HEK293 (cell line): ENCODE results near the gene ZNF329.

Experiments used
- CTCF ChIA-PET: fragments of 350-600 bp; formaldehyde crosslinking; extraction: SDS; loops from one replicate; lab custom pipeline; 2021; ENCODE audit warnings: antibody characterized with exemption; lab: Yijun Ruan, JAX
- POLR2A ChIA-PET: fragments of 300-600 bp; formaldehyde crosslinking; extraction: SDS; loops from one replicate; lab custom pipeline; 2020; ENCODE audit warnings: antibody characterized with exemption, inconsistent platforms; lab: Yijun Ruan, JAX
- H3K27ac ChIP-seq: fragments of 200-500 bp; sonication (Bioruptor generic); 2 replicates; pipeline ENCODE4 v1.5.1; 2014; ENCODE audit warnings: low read depth, low read length, control low read depth, inconsistent platforms; ENCODE audit errors: extremely low read depth
- H3K36me3 ChIP-seq, 2 experiments: fragments of 200-500 bp in 1 of 2; sonication (Bioruptor generic) in 1 of 2; 1 replicate in 1 of 2; 2 replicates in 1 of 2; pipeline ENCODE4 v1.5.1; 2014 to 2017; ENCODE audit warnings: inconsistent platforms in 2 of 2, low read length in 2 of 2; ENCODE audit not compliant: control insufficient read depth in 2 of 2, insufficient read depth in 1 of 2
- H3K4me1 ChIP-seq: fragments of 200-500 bp; sonication (Bioruptor generic); 2 replicates; pipeline ENCODE4 v1.5.1; 2014; ENCODE audit warnings: mild to moderate bottlenecking, low read length, inconsistent platforms; ENCODE audit not compliant: control insufficient read depth, insufficient read depth
- H3K4me3 ChIP-seq: 2 replicates; pipeline ENCODE4 v1.5.1; 2011; ENCODE audit warnings: low read depth, mild to moderate bottlenecking, control low read depth, low read length, moderate library complexity
- H3K9me3 ChIP-seq: fragments of 200-500 bp; sonication (Bioruptor generic); 2 replicates; pipeline ENCODE4 v1.5.1; 2014; ENCODE audit warnings: low read depth, low read length, inconsistent platforms; ENCODE audit not compliant: control insufficient read depth, insufficient read depth
- HOXA7 ChIP-seq: sonication (generic); formaldehyde crosslinking; IDR thresholded peaks from 2 replicates; pipeline ENCODE4 v1.8.1; 2022; ENCODE audit warnings: missing genetic modification reagents, borderline replicate concordance
- MYNN ChIP-seq: fragments of 450-650 bp; formaldehyde crosslinking; IDR thresholded peaks from 2 replicates; pipeline ENCODE4 v1.5.1; 2016; ENCODE audit warnings: missing biosample characterization, missing genetic modification characterization, borderline replicate concordance
- RBAK ChIP-seq: fragments of 450-650 bp; formaldehyde crosslinking; IDR thresholded peaks from 2 replicates; pipeline ENCODE4 v1.5.1; 2016; ENCODE audit warnings: missing biosample characterization, missing genetic modification characterization
- SETDB1 ChIP-seq: IDR thresholded peaks from one replicate; pipeline ENCODE4 v1.6.1; 2017; ENCODE audit warnings: mild to moderate bottlenecking, low read length, moderate library complexity, mixed read lengths; ENCODE audit not compliant: insufficient read length
- TRIM28 ChIP-seq: IDR thresholded peaks from 2 replicates; pipeline ENCODE4 v1.6.1; 2011; ENCODE audit warnings: low read length, control low read depth, borderline replicate concordance
- ZFP37 ChIP-seq: fragments of 450-650 bp; formaldehyde crosslinking; IDR thresholded peaks from 2 replicates; pipeline ENCODE4 v1.5.1; 2016; ENCODE audit warnings: missing biosample characterization, missing genetic modification characterization
- ZNF146 ChIP-seq: fragments of 450-650 bp; formaldehyde crosslinking; IDR thresholded peaks from 2 replicates; pipeline ENCODE4 v1.5.1; 2016; ENCODE audit warnings: missing biosample characterization, missing genetic modification characterization
- ZNF169 ChIP-seq: fragments of 450-650 bp; formaldehyde crosslinking; IDR thresholded peaks from 2 replicates; pipeline ENCODE4 v1.5.1; 2016; ENCODE audit warnings: missing biosample characterization, missing genetic modification characterization
- ZNF24 ChIP-seq: fragments of 450-650 bp; formaldehyde crosslinking; IDR thresholded peaks from 2 replicates; pipeline ENCODE4 v1.5.1; 2016; ENCODE audit warnings: missing biosample characterization, missing genetic modification characterization
- ZNF274 ChIP-seq, 2 experiments: fragments of 200-500 bp in 1 of 2; fragments of 450-650 bp in 1 of 2; sonication (Bioruptor generic) in 1 of 2; formaldehyde crosslinking in 1 of 2; IDR thresholded peaks; 2 replicates each; pipeline versions ENCODE4 v1.5.1 to v1.6.1; 2014 to 2016; ENCODE audit warnings: borderline replicate concordance in 1 of 2, inconsistent platforms in 1 of 2, low read length in 1 of 2, missing biosample characterization in 1 of 2, missing genetic modification characterization in 1 of 2
- ZNF280D ChIP-seq: fragments of 450-650 bp; formaldehyde crosslinking; IDR thresholded peaks from 2 replicates; pipeline ENCODE4 v1.5.1; 2016; ENCODE audit warnings: missing biosample characterization, missing genetic modification characterization
- ZNF510 ChIP-seq: fragments of 450-650 bp; formaldehyde crosslinking; IDR thresholded peaks from 2 replicates; pipeline ENCODE4 v1.5.1; 2018; ENCODE audit warnings: mild to moderate bottlenecking, missing genetic modification characterization, missing biosample characterization; ENCODE audit not compliant: insufficient replicate concordance
- ZNF513 ChIP-seq: fragments of 450-650 bp; IDR thresholded peaks from 2 replicates; pipeline ENCODE4 v1.5.1; 2018; ENCODE audit warnings: missing biosample characterization, missing genetic modification characterization
- ZNF514 ChIP-seq: fragments of 450-650 bp; formaldehyde crosslinking; IDR thresholded peaks from 2 replicates; pipeline ENCODE4 v1.5.1; 2016; ENCODE audit warnings: missing biosample characterization, missing genetic modification characterization
- ZNF701 ChIP-seq: fragments of 450-650 bp; formaldehyde crosslinking; IDR thresholded peaks from 2 replicates; pipeline ENCODE4 v1.5.1; 2016; ENCODE audit warnings: missing biosample characterization, missing genetic modification characterization
- ZNF791 ChIP-seq: fragments of 450-650 bp; formaldehyde crosslinking; IDR thresholded peaks from 2 replicates; pipeline ENCODE4 v1.5.1; 2016; ENCODE audit warnings: missing biosample characterization, missing genetic modification characterization
- ZSCAN23 ChIP-seq: fragments of 450-650 bp; formaldehyde crosslinking; IDR thresholded peaks from 2 replicates; pipeline ENCODE4 v1.5.1; 2016; ENCODE audit warnings: missing biosample characterization, missing genetic modification characterization
- TF ChIP-seq, protein P1 (sequence below): fragments of 450-650 bp; formaldehyde crosslinking; IDR thresholded peaks from 2 replicates; pipeline ENCODE4 v1.5.1; 2017; ENCODE audit warnings: missing biosample characterization, missing genetic modification characterization
- TF ChIP-seq, protein P2 (sequence below): fragments of 450-650 bp; formaldehyde crosslinking; IDR thresholded peaks from 2 replicates; pipeline ENCODE4 v1.5.1; 2016; ENCODE audit warnings: missing biosample characterization, missing genetic modification characterization
- TF ChIP-seq, protein P3 (sequence below): fragments of 450-650 bp; formaldehyde crosslinking; IDR thresholded peaks from 2 replicates; pipeline ENCODE4 v1.5.1; 2016; ENCODE audit warnings: missing biosample characterization, missing genetic modification characterization

The ZNF329 gene

DNA sequence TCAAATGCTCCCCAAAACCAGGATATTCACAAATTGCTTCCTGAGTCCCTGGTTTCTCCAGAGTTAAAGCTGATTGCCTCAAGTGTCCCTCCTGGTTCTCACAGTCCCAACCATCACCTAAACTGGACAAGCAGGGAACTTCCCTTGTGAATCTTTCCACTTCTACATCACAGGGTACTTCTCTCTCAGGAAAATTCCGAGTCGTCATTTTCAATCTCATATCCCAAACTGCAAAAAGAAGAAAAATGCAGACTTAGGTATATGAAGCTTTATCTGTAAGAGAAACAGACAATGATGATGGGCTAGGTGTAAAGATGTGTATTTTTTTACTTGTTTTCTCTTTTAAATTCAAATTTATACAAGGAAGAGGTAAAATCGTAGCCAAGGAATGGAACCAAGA is 21.3 kb downstream of the ZNF329 start:
- Histone ChIP-seq H3K4me1 (no peaks in the 10 kb centered on the region), H3K36me3 (peaks cover 12 to 57% of the 10 kb centered on the region in 2 experiments; a peak in 2 of 3 replicates), H3K9me3 (peaks cover 13% of the 10 kb centered on the region), H3K4me3 (no peak overlapping the region), H3K27ac (no peak overlapping the region)
- ChIA-PET CTCF (interaction anchor here (0.6 kb wide), 2 partner anchors 25 to 1707 kb away, joined by 3 read pairs; no protein-coding TSS in a partner anchor), POLR2A (no interaction called here)
- TF ChIP-seq HOXA7 (CRISPR knock-in tag): no peak
- TF ChIP-seq ZNF513 (tag by site-specific recombination): no peak
- TF ChIP-seq ZNF791: no peak
- TF ChIP-seq ZNF280D (tag by site-specific recombination): no peak
- TF ChIP-seq ZNF514: no peak
- TF ChIP-seq ZNF169 (tag by site-specific recombination): no peak
- no peak for TF ChIP-seq ZNF146 (tag by site-specific recombination)
- TF ChIP-seq ZNF24 (tag by site-specific recombination): no peak
- TF ChIP-seq ZNF510 (tag by site-specific recombination): no peak
- TF ChIP-seq, protein P1, sequence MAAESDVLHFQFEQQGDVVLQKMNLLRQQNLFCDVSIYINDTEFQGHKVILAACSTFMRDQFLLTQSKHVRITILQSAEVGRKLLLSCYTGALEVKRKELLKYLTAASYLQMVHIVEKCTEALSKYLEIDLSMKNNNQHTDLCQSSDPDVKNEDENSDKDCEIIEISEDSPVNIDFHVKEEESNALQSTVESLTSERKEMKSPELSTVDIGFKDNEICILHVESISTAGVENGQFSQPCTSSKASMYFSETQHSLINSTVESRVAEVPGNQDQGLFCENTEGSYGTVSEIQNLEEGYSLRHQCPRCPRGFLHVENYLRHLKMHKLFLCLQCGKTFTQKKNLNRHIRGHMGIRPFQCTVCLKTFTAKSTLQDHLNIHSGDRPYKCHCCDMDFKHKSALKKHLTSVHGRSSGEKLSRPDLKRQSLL (tag by site-specific recombination): no peak
- TF ChIP-seq ZSCAN23: no peak
- TF ChIP-seq, protein P2, sequence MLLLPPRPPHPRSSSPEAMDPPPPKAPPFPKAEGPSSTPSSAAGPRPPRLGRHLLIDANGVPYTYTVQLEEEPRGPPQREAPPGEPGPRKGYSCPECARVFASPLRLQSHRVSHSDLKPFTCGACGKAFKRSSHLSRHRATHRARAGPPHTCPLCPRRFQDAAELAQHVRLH (tag by site-specific recombination): no peak
- no peak for TF ChIP-seq RBAK (tag by site-specific recombination)
- TF ChIP-seq, protein P3, sequence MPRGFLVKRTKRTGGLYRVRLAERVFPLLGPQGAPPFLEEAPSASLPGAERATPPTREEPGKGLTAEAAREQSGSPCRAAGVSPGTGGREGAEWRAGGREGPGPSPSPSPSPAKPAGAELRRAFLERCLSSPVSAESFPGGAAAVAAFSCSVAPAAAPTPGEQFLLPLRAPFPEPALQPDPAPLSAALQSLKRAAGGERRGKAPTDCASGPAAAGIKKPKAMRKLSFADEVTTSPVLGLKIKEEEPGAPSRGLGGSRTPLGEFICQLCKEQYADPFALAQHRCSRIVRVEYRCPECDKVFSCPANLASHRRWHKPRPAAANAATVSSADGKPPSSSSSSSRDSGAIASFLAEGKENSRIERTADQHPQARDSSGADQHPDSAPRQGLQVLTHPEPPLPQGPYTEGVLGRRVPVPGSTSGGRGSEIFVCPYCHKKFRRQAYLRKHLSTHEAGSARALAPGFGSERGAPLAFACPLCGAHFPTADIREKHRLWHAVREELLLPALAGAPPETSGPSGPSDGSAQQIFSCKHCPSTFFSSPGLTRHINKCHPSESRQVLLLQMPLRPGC (tag by site-specific recombination): no peak
- TF ChIP-seq MYNN (tag by site-specific recombination): no peak
- TF ChIP-seq ZFP37 (tag by site-specific recombination): no peak

DNA sequence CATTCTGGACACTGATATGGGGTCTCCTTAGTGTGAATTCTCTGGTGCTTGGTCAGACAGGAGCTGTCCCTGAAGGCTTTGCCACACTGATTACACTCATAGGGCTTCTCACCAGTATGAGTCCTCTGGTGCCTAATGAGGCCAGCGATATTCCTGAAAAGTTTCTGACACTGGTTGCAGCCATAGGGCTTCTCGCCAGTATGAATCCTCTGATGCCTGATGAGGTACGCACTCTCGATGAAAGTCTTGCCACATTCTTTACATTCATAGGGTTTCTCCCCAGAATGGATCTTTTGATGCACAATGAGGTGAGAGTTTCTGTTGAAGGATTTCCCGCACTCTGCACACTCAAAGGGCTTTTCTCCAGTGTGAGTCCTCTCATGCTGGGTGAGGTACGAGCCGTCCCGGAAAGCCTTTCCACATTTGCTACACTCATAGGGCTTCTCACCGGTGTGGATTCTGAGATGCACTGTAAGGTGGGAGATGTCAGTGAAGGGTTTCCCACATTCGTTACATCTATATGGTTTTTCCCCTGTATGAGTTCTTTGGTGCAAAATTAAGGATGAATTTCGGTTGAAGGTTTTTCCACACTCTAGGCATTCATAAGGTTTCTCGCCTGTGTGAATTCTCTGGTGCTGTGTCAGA is 22.4 kb downstream of the ZNF329 start:
- H3K36me3 ChIP-seq: peaks cover 11 to 46% of the 10 kb centered on the region in 2 experiments; a peak in 2 of 3 replicates
- no peak overlapping the region for H3K4me3 ChIP-seq
- peaks cover 13% of the 10 kb centered on the region for H3K9me3 ChIP-seq
- no peaks in the 10 kb centered on the region for H3K4me1 ChIP-seq
- CTCF ChIA-PET: no interaction called here
- POLR2A ChIA-PET: no interaction called here
- H3K27ac ChIP-seq: no peak overlapping the region
- TF ChIP-seq ZNF274 (IDR thresholded peaks at IDR 0.05; ENCODE audit: low read length) (peak; percentile 96), ZNF274 (tag by site-specific recombination; IDR thresholded peaks at IDR 0.05; ENCODE audit: borderline replicate concordance) (peak; percentile 99), ZNF146 (tag by site-specific recombination) (no peak), ZNF280D (tag by site-specific recombination) (0 out of 2 replicates have a peak, but pooled peaks have one; percentile 9), ZNF701 (no peak), TRIM28 (peak; percentile 100), SETDB1 (peak; percentile 100)
